Neuronal stem cell (in vitro differentiated cells): ENCODE results near the gene PDCD4.

Experiments used
- DNase-seq: peaks from one replicate; pipeline ENCODE4 v3.0.0-alpha.2; 2013; ENCODE audit warnings: low spot score
- H2AFZ ChIP-seq: one replicate; pipeline ENCODE4 v1.6.1; 2013; ENCODE audit warnings: mild to moderate bottlenecking, low read length, inconsistent platforms
- H2AK5ac ChIP-seq: 2 replicates; pipeline ENCODE4 v1.6.1; 2013; ENCODE audit warnings: low read depth, mild to moderate bottlenecking, inconsistent platforms, low read length, moderate library complexity, mixed read lengths
- H2BK120ac ChIP-seq: 2 replicates; pipeline ENCODE4 v1.6.1; 2013; ENCODE audit warnings: low read depth, mild to moderate bottlenecking, inconsistent platforms, low read length, moderate library complexity, mixed read lengths
- H2BK12ac ChIP-seq: one replicate; pipeline ENCODE4 v1.6.1; 2013; ENCODE audit warnings: low read length, inconsistent platforms
- H2BK15ac ChIP-seq: 2 replicates; pipeline ENCODE4 v1.6.1; 2013; ENCODE audit warnings: mild to moderate bottlenecking, low read length, inconsistent platforms, mixed read lengths
- H2BK5ac ChIP-seq: one replicate; pipeline ENCODE4 v1.6.1; 2013; ENCODE audit warnings: inconsistent platforms, mild to moderate bottlenecking, low read length, moderate library complexity
- H3K14ac ChIP-seq: one replicate; pipeline ENCODE4 v1.6.1; 2013; ENCODE audit warnings: low read length, inconsistent platforms
- H3K18ac ChIP-seq: 2 replicates; pipeline ENCODE4 v1.6.1; 2013; ENCODE audit warnings: low read length, inconsistent platforms
- H3K23ac ChIP-seq: 2 replicates; pipeline ENCODE4 v1.6.1; 2013; ENCODE audit warnings: low read depth, mild to moderate bottlenecking, mixed read lengths, low read length, inconsistent platforms; ENCODE audit not compliant: poor library complexity
- H3K27ac ChIP-seq: replicated peaks from 3 replicates; pipeline ENCODE4 v1.5.1; 2013; ENCODE audit warnings: low read length, inconsistent platforms
- H3K27me3 ChIP-seq, 3 experiments: 2 replicates each; pipeline ENCODE4 v1.6.1; 2013; ENCODE audit warnings: low read length in 3 of 3, mild to moderate bottlenecking in 2 of 3, inconsistent platforms in 1 of 3, low read depth in 1 of 3, mixed read lengths in 1 of 3, moderate library complexity in 1 of 3; ENCODE audit not compliant: control insufficient read depth in 3 of 3, insufficient read depth in 3 of 3
- H3K36me3 ChIP-seq, 2 donors: replicated peaks in 1 of 2; 2 replicates each; pipeline ENCODE4 v1.6.1; 2013; ENCODE audit warnings: low read length in 2 of 2; ENCODE audit not compliant: control insufficient read depth in 2 of 2, insufficient read depth in 2 of 2
- H3K4ac ChIP-seq: 2 replicates; pipeline ENCODE4 v1.6.1; 2013; ENCODE audit warnings: inconsistent platforms, mild to moderate bottlenecking, low read length, moderate library complexity
- H3K4me1 ChIP-seq, 2 donors: 1 replicate in 1 of 2; 2 replicates in 1 of 2; pipeline ENCODE4 v1.6.1; 2013; ENCODE audit warnings: low read length in 2 of 2, low read depth in 1 of 2; ENCODE audit not compliant: control insufficient read depth in 2 of 2, insufficient read depth in 1 of 2
- H3K4me2 ChIP-seq: one replicate; pipeline ENCODE4 v1.6.1; 2013; ENCODE audit warnings: mild to moderate bottlenecking, low read length, inconsistent platforms; ENCODE audit not compliant: insufficient read depth, poor library complexity, severe bottlenecking
- H3K4me3 ChIP-seq, 2 donors: 2 replicates each; pipeline ENCODE4 v1.5.1; 2013; ENCODE audit warnings: low read length in 2 of 2, mild to moderate bottlenecking in 2 of 2, inconsistent platforms in 1 of 2, moderate library complexity in 1 of 2
- H3K79me1 ChIP-seq: one replicate; pipeline ENCODE4 v1.6.1; 2013; ENCODE audit warnings: low read depth, mild to moderate bottlenecking, inconsistent platforms, low read length, moderate library complexity
- H3K9ac ChIP-seq: one replicate; pipeline ENCODE4 v1.6.1; 2013; ENCODE audit warnings: mild to moderate bottlenecking, low read depth, low read length, inconsistent platforms; ENCODE audit not compliant: poor library complexity
- H3K9me3 ChIP-seq, 2 donors: replicated peaks in 1 of 2; 2 replicates each; pipeline versions ENCODE3 to v1.6.1; 2013; ENCODE audit warnings: low read length in 2 of 2, mild to moderate bottlenecking in 2 of 2, inconsistent platforms in 1 of 2, low read depth in 1 of 2, mixed read lengths in 1 of 2, moderate library complexity in 1 of 2; ENCODE audit not compliant: control insufficient read depth in 2 of 2, insufficient read depth in 1 of 2
- H4K8ac ChIP-seq: one replicate; pipeline ENCODE4 v1.6.1; 2013; ENCODE audit warnings: low read depth, mild to moderate bottlenecking, inconsistent platforms, low read length, moderate library complexity
- H4K91ac ChIP-seq: one replicate; pipeline ENCODE4 v1.6.1; 2013; ENCODE audit warnings: low read length, low read depth, mild to moderate bottlenecking, inconsistent platforms; ENCODE audit not compliant: poor library complexity
- WGBS, 2 donors: extraction: QIAGEN DNeasy Blood & Tissue Kit; methylation state at CpG; one replicate each; pipeline ENCODE4 v1.1.7; 2013; ENCODE audit warnings: missing lambda C conversion rate in 2 of 2, mixed read lengths in 1 of 2; ENCODE audit not compliant: insufficient read length in 2 of 2, insufficient replicate concordance in 1 of 2; ENCODE audit errors: extremely low coverage in 2 of 2; 5-methylcytosine and 5-hydroxymethylcytosine counted together

The PDCD4 gene

DNA sequence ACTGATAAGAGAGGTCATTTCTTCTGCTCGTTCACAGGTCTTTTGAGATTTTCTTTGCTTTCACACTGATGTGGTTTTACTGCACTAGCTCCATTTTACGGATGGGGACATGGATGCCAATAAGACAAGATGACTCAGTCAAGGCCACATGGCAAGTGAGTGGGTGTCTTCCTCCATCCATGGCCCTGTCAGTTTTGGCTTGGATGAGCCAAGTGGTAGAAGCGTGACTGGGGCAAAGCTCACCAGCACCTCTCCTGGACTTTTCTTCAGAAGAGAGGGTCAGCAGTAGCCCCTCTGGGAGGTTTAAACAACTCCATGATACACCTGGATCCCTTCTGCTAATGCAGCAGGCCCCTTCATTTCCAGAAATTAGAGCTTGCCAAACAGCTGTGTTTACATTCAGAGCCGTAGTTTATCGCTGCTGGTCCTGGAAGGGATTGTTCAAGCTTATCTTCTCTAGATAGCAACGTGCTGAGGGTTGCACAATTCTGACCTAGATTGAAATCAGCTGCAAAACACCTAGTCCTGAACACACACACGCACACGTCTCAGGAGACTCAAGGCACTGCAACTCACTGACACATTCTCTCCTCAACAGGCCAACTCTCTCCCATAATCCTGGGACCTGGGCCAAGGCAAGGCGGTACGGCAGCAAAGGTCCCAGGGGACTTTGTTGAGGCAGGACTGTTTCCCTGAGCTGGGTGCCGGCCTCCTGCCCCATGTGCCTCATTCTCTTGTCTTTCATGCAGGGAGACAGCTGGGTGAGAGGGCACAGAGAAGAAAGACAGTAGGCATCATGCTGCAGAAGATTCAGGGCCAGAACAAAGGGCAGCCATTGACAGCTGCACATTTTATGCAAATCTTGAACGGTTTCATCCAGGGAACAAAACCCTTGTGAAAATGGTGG is 14.2 kb upstream of the PDCD4 start:
- no peak overlapping the region for H2BK5ac ChIP-seq
- no peak overlapping the region for H3K4me2 ChIP-seq
- peak overlapping the region; percentile 51 for H2BK12ac ChIP-seq
- H3K14ac ChIP-seq = no peak overlapping the region
- H2AK5ac ChIP-seq = no peak overlapping the region
- H2BK120ac ChIP-seq = no peak overlapping the region
- H3K9me3 ChIP-seq = peaks cover 0 to 5% of the 10 kb centered on the region in 2 donors
- peak overlapping the region; percentile 66 for H3K18ac ChIP-seq
- DNase-seq = no peak
- no peaks in the 10 kb centered on the region for H3K27me3 ChIP-seq
- no peak overlapping the region for H3K4ac ChIP-seq
- no peaks in the 10 kb centered on the region for H3K36me3 ChIP-seq
- peak overlapping the region; percentile 85 for H2AFZ ChIP-seq
- H3K4me1 ChIP-seq = peaks cover 4 to 9% of the 10 kb centered on the region in 2 donors
- no peaks in the 10 kb centered on the region for H3K79me1 ChIP-seq
- H4K8ac ChIP-seq = no peak overlapping the region
- no CpG with 5 or more reads among the region's 12 CpGs for WGBS, 2 donors
- no peak overlapping the region for H2BK15ac ChIP-seq
- no peak overlapping the region for H3K9ac ChIP-seq
- no peak overlapping the region for H4K91ac ChIP-seq
- H3K23ac ChIP-seq = no peak overlapping the region
- no peak overlapping the region for H3K4me3 ChIP-seq
- no peak overlapping the region for H3K27ac ChIP-seq

- peaks cover 0 to 5% of the 10 kb centered on the region in 2 donors for H3K9me3 ChIP-seq
- H3K27ac ChIP-seq = no peak overlapping the region
- no CpG with 5 or more reads among the region's 1 CpG for WGBS, 2 donors
Measured at GRCh38 chr10:110858297-110858934, 13.3 kb upstream of the PDCD4 start.

GRCh38 chr10:110859206-110859972 is 12.3 kb upstream of the PDCD4 start:
- peaks cover 0 to 5% of the 10 kb centered on the region in 2 donors for H3K9me3 ChIP-seq
- H3K18ac ChIP-seq = peak overlapping the region; percentile 70
- peak overlapping the region; percentile 16 for H2BK12ac ChIP-seq
- no peaks in the 10 kb centered on the region for H3K27me3 ChIP-seq
- no peak overlapping the region for H3K4ac ChIP-seq
- H3K79me1 ChIP-seq = no peaks in the 10 kb centered on the region
- H3K9ac ChIP-seq = peak overlapping the region; percentile 27
- H2AK5ac ChIP-seq = peak overlapping the region; percentile 15
- no peak overlapping the region for H3K14ac ChIP-seq
- no peak overlapping the region for H2BK15ac ChIP-seq
- no peak overlapping the region for H2AFZ ChIP-seq
- H3K36me3 ChIP-seq = no peaks in the 10 kb centered on the region
- no peak overlapping the region for H3K4me3 ChIP-seq
- H2BK5ac ChIP-seq = no peak overlapping the region
- no peak overlapping the region for H4K8ac ChIP-seq
- no peak overlapping the region for H4K91ac ChIP-seq
- H3K23ac ChIP-seq = no peak overlapping the region
- H3K4me2 ChIP-seq = no peak overlapping the region
- peaks cover 4 to 10% of the 10 kb centered on the region in 2 donors for H3K4me1 ChIP-seq
- no peak overlapping the region for H3K27ac ChIP-seq
- no CpG with 5 or more reads among the region's 6 CpGs for WGBS, 2 donors
- H2BK120ac ChIP-seq = no peak overlapping the region
- no peak for DNase-seq

More at GRCh38 chr10:110858297-110858934, 13.3 kb upstream of the PDCD4 start:
- Histone ChIP-seq H3K4me3 (no peak overlapping the region), H3K18ac (no peak overlapping the region), H2AK5ac (no peak overlapping the region), H3K4me1 (peaks cover 4 to 9% of the 10 kb centered on the region in 2 donors), H3K36me3 (no peaks in the 10 kb centered on the region), H3K9ac (no peak overlapping the region), H2AFZ (peak overlapping the region; percentile 85), H4K8ac (no peak overlapping the region), H3K4me2 (no peak overlapping the region), H3K4ac (no peak overlapping the region), H3K23ac (no peak overlapping the region), H3K27me3 (no peaks in the 10 kb centered on the region), H2BK12ac (no peak overlapping the region), H2BK5ac (no peak overlapping the region), H3K14ac (no peak overlapping the region), H2BK120ac (no peak overlapping the region), H3K79me1 (no peaks in the 10 kb centered on the region), H2BK15ac (no peak overlapping the region), H4K91ac (no peak overlapping the region)
- no peak for DNase-seq
